Dermis blood vessel endothelial cell (primary cell): ENCODE data around the gene LORICRIN. TPM values are rescaled to one million over a fixed set of nuclear protein-coding genes. Genes with fewer than 3 reads are reported as not detected.

Experiments used
- DNase-seq: peaks from one replicate; pipeline ENCODE4 v3.0.0; 2010
- total RNA-seq: library from RNA; depleted of rRNA; stranded (reverse); fragments of >200 nt; gene quantifications from 2 replicates; pipeline ENCODE4 v1.2.3, GENCODE V29; 2014

The LORICRIN gene
- total RNA-seq, 1 donor from 2014 or later, result not detected

DNA sequence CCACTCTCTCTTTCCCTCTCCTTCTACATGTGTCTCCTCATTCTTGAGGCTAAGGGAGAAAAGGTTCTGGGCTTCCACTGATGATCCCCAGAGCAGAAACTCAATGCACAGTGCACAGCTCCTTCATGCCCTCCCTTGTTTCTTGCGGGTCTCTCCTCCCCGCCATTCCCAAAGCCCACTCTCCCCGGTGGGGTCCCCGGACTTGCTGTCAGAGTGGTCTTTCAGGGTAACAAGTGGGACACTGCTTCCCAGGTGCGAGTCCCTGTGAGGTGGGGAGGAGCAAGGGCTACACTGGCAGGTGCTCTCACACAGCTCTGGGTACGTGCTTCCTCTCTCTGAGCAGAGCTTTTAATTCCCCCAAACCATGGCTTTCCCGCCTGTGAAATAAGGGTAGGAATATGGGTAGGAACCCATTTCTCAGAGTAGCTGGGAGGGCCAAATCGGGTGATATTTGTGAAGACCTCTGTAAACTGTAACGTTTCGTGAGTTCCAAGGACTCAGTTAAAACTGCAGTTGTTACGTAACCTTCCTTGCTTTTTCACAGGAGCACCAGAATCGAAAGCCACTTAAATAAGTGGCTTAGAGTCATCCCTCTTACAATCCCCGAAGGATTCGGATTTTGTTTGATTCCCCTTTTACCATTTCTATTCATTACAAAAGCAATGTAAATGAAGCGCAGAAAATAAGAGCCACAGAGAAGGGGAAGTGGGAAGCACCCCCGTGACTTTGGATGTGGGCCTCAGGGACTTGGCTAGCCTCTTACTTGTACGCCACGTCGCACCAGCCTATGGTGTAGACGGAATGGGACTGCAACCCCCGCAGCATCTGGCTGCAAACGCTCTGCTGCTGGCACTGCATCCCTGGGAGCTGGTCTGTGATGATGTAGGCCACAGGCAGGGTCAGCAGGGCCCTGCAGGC lies 47.1 kb downstream of the LORICRIN start:
- DNase-seq, result no peak

DNA sequence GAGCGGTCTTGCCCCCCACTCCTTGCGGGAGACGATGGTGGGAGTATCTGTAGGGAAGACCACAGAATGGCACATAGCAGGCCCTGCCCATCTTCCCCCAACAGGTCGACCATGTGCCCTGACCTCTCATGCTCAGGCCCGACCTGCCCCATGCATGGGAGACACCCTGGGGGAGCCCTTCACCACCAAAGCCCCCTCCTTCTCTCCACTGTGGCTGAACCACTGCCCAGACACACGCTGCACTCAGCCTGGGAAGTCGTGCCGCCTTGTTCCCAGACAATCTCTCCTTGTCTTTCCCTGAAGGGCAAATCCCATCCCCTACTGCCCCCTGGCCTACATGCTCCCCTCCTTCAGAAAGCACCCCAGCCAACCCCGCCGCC lies 47.7 kb downstream of the LORICRIN start:
- no peak for DNase-seq

DNA sequence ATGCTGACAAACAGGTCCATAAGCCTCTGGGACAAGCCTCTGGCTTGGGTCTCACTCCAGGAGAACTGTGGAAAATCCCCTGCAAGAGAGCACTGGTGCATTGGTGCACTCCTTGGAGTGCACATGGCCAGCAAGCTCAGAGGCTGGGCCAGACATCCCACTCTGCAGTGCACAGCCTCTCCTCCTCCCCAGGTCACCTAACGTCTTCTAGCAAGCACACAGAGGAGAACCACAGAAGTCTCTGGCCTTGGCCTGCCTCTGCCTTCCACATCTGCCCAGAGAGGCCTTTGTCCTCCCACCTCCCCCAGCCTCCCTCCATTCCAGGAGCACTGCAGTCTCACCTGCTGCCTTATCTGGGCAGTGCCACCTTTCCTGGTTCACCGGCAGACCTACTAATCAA lies 49.1 kb downstream of the LORICRIN start:
- DNase-seq, result no peak

DNA sequence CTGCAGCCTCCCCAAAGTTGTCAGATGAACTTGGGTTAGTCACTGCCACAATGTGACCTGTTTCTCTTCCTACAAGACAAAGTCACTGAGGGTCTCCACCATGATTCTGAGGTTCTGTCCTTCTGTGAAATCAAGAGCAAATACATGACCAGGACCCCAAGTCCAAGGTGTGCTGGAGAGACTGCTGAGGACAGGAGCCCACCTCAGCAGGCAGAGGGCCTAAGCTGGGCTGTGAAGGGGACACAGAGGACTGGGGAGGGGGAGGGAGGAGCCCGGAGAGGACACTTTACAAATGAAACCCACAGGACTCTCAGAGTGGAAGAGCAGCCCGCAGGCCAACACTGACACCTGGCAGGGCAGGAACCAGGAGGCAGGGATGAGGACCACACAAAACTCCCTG lies 50.0 kb downstream of the LORICRIN start:
- DNase-seq, result no peak

DNA sequence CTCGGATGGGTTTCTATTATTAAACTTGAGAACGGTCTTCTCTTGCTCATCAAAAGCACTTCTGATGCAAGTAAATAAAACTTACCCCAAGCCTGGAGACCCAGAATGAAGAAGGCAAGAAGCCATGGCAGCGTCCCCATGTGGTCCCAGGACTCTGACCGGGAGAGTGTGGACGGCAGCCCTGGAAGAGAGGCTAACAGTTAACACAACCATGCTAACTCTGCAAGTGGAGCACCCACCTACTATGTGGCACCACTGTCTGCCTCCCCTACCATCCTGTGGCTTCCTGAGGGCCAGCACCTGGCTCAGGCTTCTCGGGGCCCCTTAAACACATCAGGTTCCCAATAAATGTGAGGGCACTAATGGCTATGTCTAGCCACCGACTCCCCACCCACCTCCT lies 51.0 kb downstream of the LORICRIN start:
- DNase-seq, result no peak

Other genes with a start within 250 kb of the LORICRIN start
- gene SPRR1B, start 228.5 kb upstream of the LORICRIN start, total RNA-seq, result not detected in 2 replicates
- not detected in 2 replicates for gene SPRR2D, start 218.6 kb upstream of the LORICRIN start, total RNA-seq
- gene SPRR2A, start 202.2 kb upstream of the LORICRIN start, total RNA-seq, result not detected in 2 replicates
- not detected in 2 replicates for gene SPRR2B, start 188.1 kb upstream of the LORICRIN start, total RNA-seq
- not detected in 2 replicates for gene SPRR2E, start 165.2 kb upstream of the LORICRIN start, total RNA-seq
- not detected in 2 replicates for gene SPRR2F, start 146.2 kb upstream of the LORICRIN start, total RNA-seq
- not detected in 2 replicates for gene SPRR2G, start 108.8 kb upstream of the LORICRIN start, total RNA-seq
- gene LELP1, start 56.3 kb upstream of the LORICRIN start, total RNA-seq, result not detected in 2 replicates
- not detected in 2 replicates for gene PRR9, start 42.1 kb upstream of the LORICRIN start, total RNA-seq
- gene PGLYRP3, start 53.3 kb downstream of the LORICRIN start, total RNA-seq, result not detected in 2 replicates
- gene PGLYRP4, start 89.2 kb downstream of the LORICRIN start, total RNA-seq, result not detected in 2 replicates
- gene S100A9, start 98.2 kb downstream of the LORICRIN start, total RNA-seq, result 0.19 and 0.51 TPM in 2 replicates
- not detected in 2 replicates for gene S100A12, start 115.9 kb downstream of the LORICRIN start, total RNA-seq
- gene S100A8, start 131.4 kb downstream of the LORICRIN start, total RNA-seq, result not detected in 2 replicates
- gene S100A7A, start 156.8 kb downstream of the LORICRIN start, total RNA-seq, result not detected in 2 replicates
- not detected in 2 replicates for gene S100A7, start 201.0 kb downstream of the LORICRIN start, total RNA-seq